HG03457 (cell line): ENCODE measurements around the gene RBSN.
"Not testable (repeated sequence)": the region's sequence is repeated elsewhere in the genome, so short reads cannot be mapped to it uniquely, and the experiment has no call there.

Experiments used
- ATAC-seq: cut with Tn5 transposase; IDR thresholded peaks from one replicate; pipeline ENCODE4 v1.9.1; 2021; ENCODE audit warnings: moderate number of reproducible peaks; ENCODE audit not compliant: unreplicated experiment

The RBSN gene

DNA sequence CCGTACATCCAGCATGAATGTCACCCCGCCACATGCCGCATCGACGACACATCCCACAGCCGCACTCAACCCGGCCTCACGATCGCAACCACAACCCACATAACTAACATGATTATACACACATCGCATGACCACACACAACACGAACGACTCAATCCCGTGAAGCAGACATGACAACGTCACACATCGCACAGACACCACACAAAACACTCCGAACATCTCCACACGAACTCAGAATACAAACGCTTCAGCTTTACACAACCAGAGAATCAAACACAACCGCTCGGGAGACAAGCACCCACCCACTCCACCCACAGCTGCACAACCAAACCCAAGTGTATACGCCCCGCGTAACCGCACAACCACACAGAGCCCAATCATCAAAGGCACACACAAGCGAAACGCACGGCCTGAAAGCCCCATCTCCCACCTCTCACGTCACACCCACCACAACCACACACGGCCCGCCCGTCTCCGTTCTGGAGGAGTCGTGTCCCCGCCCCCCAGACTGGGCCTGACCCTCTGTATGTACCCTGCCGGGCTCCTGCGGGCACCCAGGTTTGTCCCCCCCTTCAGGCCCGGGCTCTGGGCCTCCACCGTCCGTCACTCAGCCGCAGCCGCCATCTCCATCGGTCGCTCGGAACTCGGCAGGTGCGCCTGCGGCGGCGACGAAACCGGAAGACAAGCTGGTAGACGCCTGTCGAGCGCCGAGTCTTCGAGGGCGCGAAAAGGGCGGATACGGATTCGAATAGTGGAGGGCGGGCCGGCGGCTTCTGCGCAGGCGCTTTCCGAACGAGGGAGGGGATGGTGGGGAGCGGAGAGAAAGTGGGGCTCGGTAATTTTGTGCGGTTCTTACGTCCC, at the start of gene RBSN:
TSS of gene RBSN (minus strand) at position 646 of the 861 bp plus-strand sequence. CDS start 3,028 bp downstream, outside the sequence.
- ATAC-seq, result peak; percentile 80

DNA sequence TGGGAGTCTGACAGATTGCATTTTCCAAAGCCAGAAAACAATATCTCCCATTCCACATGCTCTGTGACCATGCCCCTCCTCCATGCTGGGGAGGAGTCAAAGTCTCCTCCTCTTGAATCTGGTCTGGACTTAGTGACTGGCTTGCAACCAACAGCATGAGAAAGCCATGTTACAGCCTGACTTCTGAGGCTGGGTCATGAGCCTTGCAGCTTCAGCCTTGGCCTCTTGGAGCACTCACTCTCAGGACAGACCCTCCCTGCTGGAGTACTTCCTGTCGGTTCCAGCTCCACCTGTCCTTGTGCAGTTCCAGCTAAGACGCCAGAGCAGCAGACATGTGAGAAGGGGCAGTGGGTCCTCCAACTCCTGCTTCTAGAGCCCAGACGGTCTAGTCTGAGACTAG, 49.7 kb upstream of the RBSN start:
- no peak for ATAC-seq

DNA sequence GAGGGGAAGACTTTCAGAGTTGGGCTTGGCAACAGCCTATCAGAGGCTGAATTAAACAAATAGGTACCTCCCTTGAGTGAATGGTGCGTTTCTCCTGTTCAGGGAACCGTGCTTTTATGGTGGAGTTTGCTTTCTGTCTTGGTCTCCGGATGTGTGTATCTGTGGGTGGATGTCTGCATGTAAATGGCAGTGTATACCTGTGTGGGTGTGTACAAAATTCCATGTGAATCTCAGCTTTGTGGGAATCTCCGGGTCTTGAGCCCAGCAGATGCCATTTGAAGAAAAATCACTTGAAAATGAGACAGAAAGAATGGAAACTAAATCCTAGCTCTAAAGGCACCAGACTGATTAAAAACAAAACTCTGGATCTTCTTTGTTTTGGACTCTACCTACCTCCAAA, 37.9 kb upstream of the RBSN start:
- ATAC-seq, result not testable (repeated sequence)

DNA sequence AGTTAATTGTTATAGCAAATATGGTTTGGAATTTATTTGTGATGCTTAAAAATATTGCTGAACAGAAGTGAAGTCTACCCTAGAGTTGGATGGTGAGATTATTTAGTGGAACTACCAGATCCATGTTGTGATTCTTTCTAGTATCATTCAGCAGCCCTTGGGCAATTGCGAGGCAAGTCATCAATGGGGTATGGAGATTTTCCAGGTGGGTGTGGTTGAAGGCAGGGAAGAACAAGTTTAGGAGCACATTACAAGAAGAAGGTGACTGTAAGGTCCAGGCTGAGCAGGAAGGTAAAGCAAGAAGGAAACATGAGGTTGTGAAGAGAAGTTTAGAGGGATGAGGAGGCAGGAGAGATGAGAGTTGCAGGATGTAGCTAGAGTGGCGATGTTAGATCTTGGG, 36.0 kb upstream of the RBSN start:
- ATAC-seq, result not testable (repeated sequence)

DNA sequence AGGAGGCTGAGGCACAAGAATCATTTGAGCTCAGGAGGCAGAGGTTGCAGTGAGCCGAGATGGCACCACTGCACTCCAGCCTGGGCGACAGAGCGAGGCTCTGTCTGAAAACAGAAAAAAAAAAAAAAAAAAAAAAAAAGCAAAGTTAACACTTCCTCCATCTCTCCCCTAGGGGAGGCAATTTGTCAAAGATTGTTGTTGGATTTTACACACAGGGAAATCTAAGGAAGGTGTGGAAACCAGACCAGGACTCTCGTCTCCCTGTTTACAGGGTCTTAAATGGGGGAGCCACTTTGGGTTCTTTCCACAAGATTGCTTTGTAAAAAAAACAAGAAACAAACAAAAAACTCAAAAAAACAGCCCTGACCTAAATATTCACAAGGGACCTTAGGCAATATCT, 29.5 kb upstream of the RBSN start:
- not testable (repeated sequence) for ATAC-seq

DNA sequence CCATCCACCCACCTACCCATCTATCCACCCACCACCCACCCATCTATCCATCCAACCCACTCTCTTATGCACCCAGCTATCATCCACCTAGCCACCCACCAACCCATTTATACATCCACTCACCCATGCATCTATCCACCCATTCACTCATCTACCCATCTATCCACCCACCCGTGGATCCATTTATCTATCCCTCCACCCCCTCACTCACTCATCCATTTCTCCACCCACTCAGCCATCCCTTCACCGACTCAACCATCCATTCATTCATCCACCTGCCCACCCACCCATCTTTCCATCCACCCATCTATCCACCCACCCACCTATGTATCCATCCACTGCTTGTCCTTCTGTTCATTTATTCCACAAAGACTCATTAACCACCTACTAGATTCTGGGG, 28.0 kb upstream of the RBSN start:
- ATAC-seq, result not testable (repeated sequence)

DNA sequence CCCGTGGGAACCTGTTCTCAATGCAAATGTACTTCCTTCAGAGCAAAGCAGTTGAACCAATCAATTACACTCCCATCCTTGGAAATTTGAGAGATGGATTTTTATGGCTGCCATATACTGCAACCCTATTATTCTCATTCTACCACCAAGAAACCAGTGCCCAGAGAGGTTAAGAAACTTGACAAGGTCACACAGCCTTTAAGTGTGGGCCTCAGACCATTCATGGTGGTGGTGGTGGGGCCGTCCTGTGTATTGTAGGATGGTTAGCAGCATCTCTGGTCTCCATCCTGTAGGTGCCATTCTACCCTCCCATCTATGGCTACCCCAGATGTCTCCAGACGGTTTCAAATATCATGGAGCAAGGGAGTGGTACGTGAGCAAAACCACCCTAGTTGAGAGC, 23.4 kb upstream of the RBSN start:
- no peak for ATAC-seq

DNA sequence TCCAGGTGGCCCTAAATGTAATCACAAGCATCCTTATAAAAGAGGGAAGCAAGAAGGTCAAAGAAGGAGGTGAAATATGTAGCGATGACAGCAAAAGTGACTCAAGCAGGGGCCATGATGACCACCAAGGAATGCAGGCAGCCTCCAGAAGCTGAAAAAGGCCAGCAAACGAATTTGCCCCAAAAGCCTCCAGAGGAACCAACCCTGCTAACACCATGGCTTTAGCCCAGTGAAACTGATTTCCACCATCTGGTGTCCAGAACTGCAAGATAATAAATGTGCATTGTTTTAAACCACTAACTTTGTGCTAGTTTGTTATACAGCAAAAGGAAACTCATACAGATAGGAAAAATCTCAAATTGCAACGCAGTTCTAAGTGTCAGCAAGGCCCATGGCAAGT, 23.0 kb upstream of the RBSN start:
- ATAC-seq, result no peak

DNA sequence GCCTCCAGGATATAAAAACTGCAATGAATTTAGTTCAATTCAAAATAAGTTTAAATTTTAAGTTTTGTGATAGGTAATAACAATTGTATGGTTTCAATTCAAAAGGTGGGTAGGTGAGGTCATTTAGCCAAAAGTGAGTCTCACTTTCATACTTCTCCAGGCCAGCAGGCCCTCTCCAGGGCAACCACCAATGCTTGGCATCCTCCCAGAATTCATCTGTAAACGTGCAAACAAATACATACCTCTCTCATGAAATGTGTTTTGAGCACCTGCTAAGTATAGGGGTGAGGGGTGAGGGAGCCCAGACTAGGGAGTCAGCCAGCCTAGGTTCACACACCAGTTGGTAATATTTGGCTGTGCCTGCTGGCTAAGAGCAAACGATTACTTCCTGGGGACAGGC, 22.0 kb upstream of the RBSN start:
- ATAC-seq, result no peak

DNA sequence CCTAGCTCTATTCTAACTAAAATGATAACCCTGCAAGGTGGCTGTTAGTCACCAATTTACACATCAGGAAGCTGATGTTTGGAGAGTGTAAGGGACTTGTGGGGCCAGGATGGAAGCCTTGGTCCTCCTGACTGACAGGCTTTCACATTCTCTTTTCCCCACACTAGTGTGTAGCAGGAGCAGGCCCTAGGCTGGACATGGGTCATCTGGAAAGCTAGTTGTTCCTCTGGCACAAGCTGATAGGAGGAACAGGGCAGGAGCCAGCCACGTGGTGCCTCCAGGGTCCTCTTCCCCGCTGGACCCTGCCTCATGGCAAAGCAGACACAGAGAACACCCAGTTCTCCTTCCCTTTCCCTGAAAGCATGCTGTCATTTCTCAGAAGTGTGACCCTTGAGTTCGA, 18.1 kb upstream of the RBSN start:
- no peak for ATAC-seq

DNA sequence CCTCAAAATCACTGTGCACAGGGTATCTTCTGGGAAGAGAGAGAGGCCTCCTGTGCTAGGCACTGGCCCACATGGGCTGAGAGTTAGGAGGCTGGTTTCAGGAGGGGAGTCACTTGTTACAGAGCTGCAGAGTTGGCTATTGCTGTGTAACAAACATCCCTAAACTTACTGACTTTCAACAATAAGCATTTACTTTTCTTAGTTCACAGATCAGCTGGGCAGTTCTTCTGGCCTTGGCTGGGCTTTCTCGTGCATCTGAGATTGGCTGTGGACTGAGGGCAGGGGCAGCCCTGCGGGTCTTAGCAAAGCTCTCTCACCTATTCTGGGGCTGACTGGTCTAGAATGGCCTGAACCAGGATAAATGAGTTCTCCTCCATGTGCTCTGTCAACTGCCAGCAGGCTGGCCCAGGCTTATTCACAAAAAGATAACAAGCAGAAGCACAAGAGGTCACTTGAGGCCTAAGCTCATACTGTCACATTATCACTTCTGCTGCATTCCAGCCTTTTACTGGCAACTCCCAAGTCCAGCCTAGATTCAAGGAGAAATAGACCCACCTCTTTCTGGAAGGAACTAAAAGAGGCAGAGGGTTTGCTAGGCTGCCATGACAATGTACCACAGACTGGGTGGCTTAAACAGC, 17.2 kb upstream of the RBSN start:
- no peak for ATAC-seq

DNA sequence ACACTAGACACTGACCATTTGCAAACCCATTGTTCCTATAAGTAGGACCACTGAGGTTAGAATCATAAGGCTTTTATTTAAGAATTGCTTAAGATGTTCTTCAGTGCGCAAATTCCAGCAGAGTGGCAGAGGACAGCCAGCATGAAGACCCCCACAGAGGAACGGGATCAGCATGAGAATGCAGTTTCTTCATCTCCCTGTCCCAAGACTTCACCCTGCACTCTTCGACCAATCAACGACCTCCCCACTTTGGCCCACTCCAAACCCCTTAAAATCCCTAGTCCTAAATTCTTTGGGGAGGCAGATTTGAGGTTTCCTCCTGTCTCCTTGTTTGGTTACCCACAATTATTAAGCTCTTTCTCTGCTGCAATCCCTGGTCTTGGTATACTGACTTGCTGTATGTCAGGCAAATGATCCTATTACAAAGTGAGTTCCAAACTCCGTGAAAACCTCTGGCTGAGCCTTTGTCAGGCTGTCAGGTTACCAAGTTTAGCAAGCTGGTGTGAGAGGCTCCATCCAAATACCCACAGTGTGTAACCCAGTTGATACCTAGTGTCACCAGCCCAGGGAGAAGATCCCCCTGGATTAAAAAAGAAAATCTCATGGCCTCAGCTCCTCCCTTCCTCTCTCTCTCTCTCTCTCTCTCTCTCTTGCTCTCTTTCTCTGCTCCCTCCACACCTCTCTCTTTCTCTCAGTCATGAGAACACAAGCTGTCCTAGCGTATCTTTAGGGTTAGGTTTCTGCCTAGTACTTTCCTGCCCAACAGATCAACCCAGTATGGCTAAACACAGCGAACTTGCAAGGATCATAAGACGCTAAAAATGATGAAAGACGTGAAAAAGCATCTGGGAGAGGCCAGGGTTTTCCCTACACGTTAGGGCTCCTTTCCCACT, 15.8 kb upstream of the RBSN start:
- no peak for ATAC-seq

DNA sequence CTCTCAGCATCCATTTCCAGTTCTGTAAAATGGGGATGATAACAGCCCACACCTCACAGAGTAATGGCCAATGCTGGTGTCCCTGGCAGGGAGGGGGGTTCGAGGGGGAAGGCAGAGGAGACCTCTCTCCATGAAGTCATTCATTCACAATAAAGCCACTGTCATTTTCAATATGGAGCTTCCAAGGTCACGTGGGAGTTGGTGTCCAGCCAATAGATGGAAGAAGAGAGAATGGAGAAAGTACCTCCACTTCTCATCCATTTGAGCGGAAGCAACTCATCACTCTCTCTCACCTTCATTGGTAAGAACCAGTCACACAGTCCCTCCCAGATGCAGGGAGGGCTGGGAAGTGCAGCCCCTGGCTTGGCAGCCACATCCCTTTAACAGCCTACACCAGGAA, 14.9 kb upstream of the RBSN start:
- no peak for ATAC-seq

DNA sequence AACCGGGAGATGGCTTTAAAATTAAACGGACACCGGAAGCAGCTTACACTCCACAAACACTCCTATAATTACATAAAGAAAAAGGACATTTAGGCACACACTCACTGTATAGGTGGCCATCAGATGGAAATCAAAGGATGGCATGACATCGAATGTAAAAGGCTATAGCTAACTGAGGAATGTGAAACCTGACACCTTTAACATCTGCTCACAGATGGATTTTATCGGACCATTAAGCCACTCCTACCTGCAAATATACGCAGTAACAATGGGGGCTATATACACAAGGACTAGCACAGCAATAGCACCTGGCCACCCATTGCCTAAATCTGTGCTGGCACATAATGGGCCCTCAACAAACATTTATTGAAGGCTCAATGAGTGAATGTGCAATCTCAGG, 14.5 kb upstream of the RBSN start:
- ATAC-seq, result no peak

DNA sequence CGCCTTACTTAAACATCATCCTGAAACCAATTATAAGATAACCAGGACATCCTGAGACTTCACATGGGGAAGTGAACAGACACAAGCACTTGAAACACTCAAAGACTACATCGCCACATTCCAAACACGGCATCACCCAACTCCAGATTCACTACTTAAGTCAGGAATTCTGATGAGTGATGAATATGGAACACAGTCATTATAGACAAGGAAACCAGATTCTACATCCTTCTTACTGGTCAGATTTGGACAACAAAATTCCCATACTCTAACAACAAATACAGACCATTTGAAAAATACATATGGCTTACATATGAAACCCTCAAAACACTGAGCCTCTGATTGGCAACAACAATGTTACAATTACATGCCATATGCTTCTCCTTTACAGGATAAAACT, 13.1 kb upstream of the RBSN start:
- no peak for ATAC-seq

DNA sequence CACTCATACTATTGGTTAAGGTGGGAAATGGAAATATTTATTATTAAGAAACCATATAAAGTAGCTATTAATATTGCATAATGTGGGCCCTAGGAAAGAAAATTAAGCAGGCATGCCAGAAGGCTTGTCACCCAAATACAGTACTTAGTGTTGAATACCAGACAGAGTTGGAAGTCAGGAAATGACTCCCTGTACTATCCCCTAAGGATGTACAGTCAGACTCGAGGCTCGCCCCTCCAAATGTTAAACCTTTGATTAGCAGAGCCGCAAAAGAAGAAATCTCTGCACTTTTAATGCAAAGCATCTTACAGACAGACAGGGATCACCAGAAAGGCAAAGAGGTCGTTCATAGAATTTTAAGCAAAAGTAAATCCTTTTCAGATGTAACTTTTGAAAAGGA, 11.3 kb upstream of the RBSN start:
- ATAC-seq, result no peak

DNA sequence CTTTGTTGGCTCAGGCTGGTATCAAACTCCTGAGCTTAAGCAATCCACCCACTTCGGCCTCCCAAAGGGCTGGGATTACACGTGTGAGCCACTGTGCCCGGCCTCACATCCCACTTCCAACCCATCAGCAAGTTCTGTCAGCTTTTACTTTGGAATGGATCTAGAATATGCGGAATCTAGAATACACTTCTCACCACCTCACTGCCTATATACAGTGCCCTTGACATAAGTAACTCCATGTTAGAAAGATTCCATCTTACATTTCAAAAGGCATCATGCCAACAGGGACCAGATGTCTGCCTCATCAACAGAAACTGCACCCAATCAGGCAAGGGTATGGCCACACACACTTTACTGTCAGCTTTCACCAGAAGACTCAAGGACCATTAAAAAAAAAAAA, 9.9 kb upstream of the RBSN start:
- no peak for ATAC-seq

DNA sequence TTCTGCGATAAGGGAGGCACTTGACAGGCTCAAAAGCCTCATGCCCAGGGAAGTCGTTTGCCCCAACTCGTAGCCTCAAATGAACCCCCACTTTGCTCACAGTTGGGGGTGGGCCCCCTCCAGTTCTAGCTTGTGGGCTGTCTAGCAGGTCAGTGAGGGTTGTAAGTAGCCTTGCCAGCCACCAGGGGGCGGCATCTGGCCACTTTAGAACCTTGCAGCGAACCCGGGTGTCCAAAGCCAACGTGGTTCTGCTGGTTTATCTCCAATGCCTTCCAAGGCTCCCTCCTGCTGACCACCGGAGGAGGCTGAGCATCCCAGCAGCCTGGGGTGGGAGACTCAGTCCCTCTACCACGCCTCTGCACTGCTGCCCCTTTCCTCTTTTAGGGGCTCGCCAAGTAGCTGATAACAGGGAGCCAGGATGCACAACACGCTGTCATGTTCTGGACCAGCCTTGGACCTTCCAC, 9.2 kb upstream of the RBSN start:
- no peak for ATAC-seq

DNA sequence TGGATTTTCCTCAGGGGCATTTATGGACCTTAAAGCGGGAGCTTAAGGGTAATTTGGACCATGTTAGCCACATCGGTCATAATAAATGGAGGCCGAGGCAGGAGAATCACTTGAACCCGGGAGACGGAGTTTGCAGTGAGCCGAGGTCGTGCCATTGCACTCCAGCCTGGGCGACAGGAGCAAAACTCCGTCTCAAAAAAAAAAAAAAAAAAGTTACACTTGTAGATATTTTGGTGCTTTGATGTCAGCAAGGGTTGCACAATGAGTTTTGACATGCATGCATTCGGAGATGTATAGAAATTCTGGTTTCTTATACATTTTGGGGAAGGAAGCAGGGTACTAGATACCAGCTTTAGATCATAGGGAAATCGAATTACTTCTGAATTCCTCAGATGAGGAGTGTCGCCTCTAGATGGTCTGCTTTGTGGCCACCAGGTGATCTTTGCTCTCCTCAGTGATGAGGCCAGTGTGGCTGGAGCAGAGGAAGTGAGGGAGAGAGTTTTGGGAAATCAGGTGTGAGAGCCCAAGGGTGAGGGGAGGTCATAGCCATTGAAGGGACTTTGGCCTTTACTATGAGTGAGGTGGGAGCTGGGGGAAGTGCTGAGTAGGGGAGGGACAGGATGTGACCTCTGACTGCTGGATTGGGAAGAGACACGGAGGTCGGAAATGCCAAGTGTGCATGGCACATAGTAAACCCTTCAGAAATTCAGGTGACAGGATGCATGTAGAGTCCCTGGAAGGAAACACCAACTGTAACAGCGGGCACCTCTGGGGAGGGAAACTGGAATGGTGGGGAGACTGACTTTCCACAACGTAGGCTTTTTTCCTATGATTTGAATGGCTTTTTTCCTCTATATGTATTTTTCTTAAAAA, 8.4 kb upstream of the RBSN start:
- no peak for ATAC-seq

DNA sequence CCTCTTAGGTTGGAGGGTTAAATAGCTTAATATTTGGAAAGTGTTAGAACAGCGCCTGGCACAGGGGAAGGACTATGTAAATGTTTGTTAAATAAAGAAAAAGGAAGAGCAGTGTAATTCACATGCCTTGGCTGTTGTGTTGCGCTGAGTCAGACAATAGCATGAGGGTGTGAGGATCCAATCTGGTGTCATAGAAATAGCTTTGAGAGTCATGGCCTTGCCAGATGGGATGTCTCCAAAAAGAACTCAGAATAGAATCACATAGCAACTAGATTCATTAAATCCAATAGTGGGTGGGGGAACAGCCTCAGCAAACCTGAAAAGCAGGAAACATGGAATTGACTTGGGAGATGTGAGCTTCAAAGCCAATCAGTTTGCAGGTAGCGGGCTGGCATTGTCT, 3.9 kb upstream of the RBSN start:
- no peak for ATAC-seq
